ENCODE results near the gene SOAT1. TPM values are rescaled to one million over a fixed set of nuclear protein-coding genes. Genes with fewer than 3 reads are reported as not detected.
A peak's percentile ranks its signal among the peaks of the same experiment; 100 is the strongest.

SOAT1 gene
- total RNA-seq, 4 donors from 2014 or later: 15.0 to 18.6 (median 16.9) TPM

- TF ChIP-seq CTCF (IDR thresholded peaks at IDR 0.05) (no peak), POLR2A (IDR thresholded peaks at IDR 0.05) (no peak)
- no peaks in the 10 kb centered on the region for H3K27me3 ChIP-seq
- H3K4me1 ChIP-seq: peaks cover 4 to 5% of the 10 kb centered on the region in 2 donors
- no peaks in the 10 kb centered on the region for H3K36me3 ChIP-seq
- no peak overlapping the region for H3K4me3 ChIP-seq (replicated peaks in 1 of 3)
- 49 to 64% methylated on average over 6 of the region's 6 CpGs for WGBS, 2 donors
- H3K27ac ChIP-seq: no peak overlapping the region
- intact Hi-C loops (cut with DNase I): no loop called here
- peak; percentile 22 to 56 for DNase-seq
- H3K9me3 ChIP-seq: no peaks in the 10 kb centered on the region
Observed at GRCh38 chr1:179313004-179313403, 19.4 kb downstream of the SOAT1 start.

GRCh38 chr1:179314928-179315327 lies 21.3 kb downstream of the SOAT1 start:
- Histone ChIP-seq H3K27me3 (no peaks in the 10 kb centered on the region), H3K4me1 (peaks cover 4 to 5% of the 10 kb centered on the region in 2 donors), H3K4me3 (replicated peaks in 1 of 3) (no peak overlapping the region), H3K9me3 (no peaks in the 10 kb centered on the region), H3K36me3 (no peaks in the 10 kb centered on the region), H3K27ac (no peak overlapping the region)
- no peak for DNase-seq
- intact Hi-C loops (cut with DNase I): no loop called here
- 98 to 100% methylated on average over 3 of the region's 3 CpGs for WGBS, 2 donors
- TF ChIP-seq CTCF (IDR thresholded peaks at IDR 0.05): no peak
- TF ChIP-seq POLR2A (IDR thresholded peaks at IDR 0.05): no peak

GRCh38 chr1:179318491-179318890 lies 24.9 kb downstream of the SOAT1 start:
- Histone ChIP-seq H3K4me3 (replicated peaks in 1 of 3) (no peak overlapping the region), H3K27ac (no peak overlapping the region), H3K9me3 (no peaks in the 10 kb centered on the region), H3K36me3 (no peaks in the 10 kb centered on the region), H3K27me3 (no peaks in the 10 kb centered on the region), H3K4me1 (no peaks in the 10 kb centered on the region)
- no peak for TF ChIP-seq CTCF (IDR thresholded peaks at IDR 0.05)
- TF ChIP-seq POLR2A (IDR thresholded peaks at IDR 0.05): no peak
- intact Hi-C loops (cut with DNase I): no loop called here
- DNase-seq: no peak
- WGBS, 2 donors: 89% methylated on average over 5 of the region's 5 CpGs

- no peak for TF ChIP-seq POLR2A (IDR thresholded peaks at IDR 0.05)
- no peak for TF ChIP-seq CTCF (IDR thresholded peaks at IDR 0.05)
- Histone ChIP-seq H3K36me3 (no peaks in the 10 kb centered on the region), H3K4me1 (no peaks in the 10 kb centered on the region), H3K27ac (no peak overlapping the region), H3K9me3 (no peaks in the 10 kb centered on the region), H3K27me3 (no peaks in the 10 kb centered on the region), H3K4me3 (replicated peaks in 1 of 3) (no peak overlapping the region)
- WGBS, 2 donors: 97 to 98% methylated on average over 5 of the region's 5 CpGs
- no peak for DNase-seq
- intact Hi-C loops (cut with DNase I): no loop called here
Observed at GRCh38 chr1:179321533-179322216, 28.1 kb downstream of the SOAT1 start.

GRCh38 chr1:179322557-179322956 lies 29.0 kb downstream of the SOAT1 start:
- no peak overlapping the region for H3K27ac ChIP-seq
- 72 to 81% methylated on average over 3 of the region's 3 CpGs for WGBS, 2 donors

More at GRCh38 chr1:179322557-179322956, 29.0 kb downstream of the SOAT1 start:
- Histone ChIP-seq H3K27me3 (no peaks in the 10 kb centered on the region), H3K4me3 (replicated peaks in 1 of 3) (no peak overlapping the region), H3K4me1 (no peaks in the 10 kb centered on the region), H3K36me3 (no peaks in the 10 kb centered on the region), H3K9me3 (no peaks in the 10 kb centered on the region)
- intact Hi-C loops (cut with DNase I): no loop called here
- no peak for DNase-seq
- TF ChIP-seq POLR2A (IDR thresholded peaks at IDR 0.05) (no peak), CTCF (IDR thresholded peaks at IDR 0.05) (no peak)

Data from thyroid gland (tissue), 4 donors.